Mononuclear cell (primary cell): ENCODE measurements around the gene EYA4. TPM values are rescaled to one million over a fixed set of nuclear protein-coding genes. Genes with fewer than 3 reads are reported as not detected.

Source experiments
- H3K27me3 ChIP-seq: 2 replicates; pipeline ENCODE4 v1.6.0; 2011; ENCODE audit warnings: low read length, control low read depth; ENCODE audit not compliant: insufficient read depth
- H3K4me1 ChIP-seq: 2 replicates; pipeline ENCODE4 v1.5.1; 2011; ENCODE audit warnings: mild to moderate bottlenecking, low read length, control low read depth; ENCODE audit not compliant: insufficient read depth
- H3K4me3 ChIP-seq: 2 replicates; pipeline ENCODE4 v1.5.1; 2011; ENCODE audit warnings: mild to moderate bottlenecking, low read length, moderate library complexity
- H3K9me3 ChIP-seq: 2 replicates; pipeline ENCODE4 v1.5.1; 2011; ENCODE audit warnings: low read depth, mild to moderate bottlenecking, control low read depth, low read length
- total RNA-seq: library from RNA; depleted of rRNA; stranded (reverse); fragments of >200 nt; gene quantifications from one replicate; pipeline ENCODE4 v1.2.3, GENCODE V29; 2012

The EYA4 gene
- total RNA-seq, 1 donor: not detected

GRCh38 chr6:133257545-133258105 lies 16.5 kb downstream of the EYA4 start:
- Histone ChIP-seq H3K4me3 (no peak overlapping the region), H3K4me1 (no peaks in the 10 kb centered on the region), H3K9me3 (no peaks in the 10 kb centered on the region), H3K27me3 (no peaks in the 10 kb centered on the region)

- Histone ChIP-seq H3K4me1 (no peaks in the 10 kb centered on the region), H3K9me3 (no peaks in the 10 kb centered on the region), H3K27me3 (no peaks in the 10 kb centered on the region), H3K4me3 (no peak overlapping the region)
Observed at GRCh38 chr6:133259561-133259960, 18.4 kb downstream of the EYA4 start.

GRCh38 chr6:133262804-133263203 lies 21.6 kb downstream of the EYA4 start:
- Histone ChIP-seq H3K27me3 (no peaks in the 10 kb centered on the region), H3K9me3 (no peaks in the 10 kb centered on the region), H3K4me3 (no peak overlapping the region), H3K4me1 (no peaks in the 10 kb centered on the region)

GRCh38 chr6:133265066-133265465 lies 23.9 kb downstream of the EYA4 start:
- peaks cover 3% of the 10 kb centered on the region for H3K27me3 ChIP-seq
- H3K4me3 ChIP-seq: no peak overlapping the region
- no peaks in the 10 kb centered on the region for H3K9me3 ChIP-seq
- no peaks in the 10 kb centered on the region for H3K4me1 ChIP-seq

GRCh38 chr6:133266186-133266585 lies 25.0 kb downstream of the EYA4 start:
- Histone ChIP-seq H3K27me3 (peaks cover 3% of the 10 kb centered on the region), H3K4me3 (no peak overlapping the region), H3K9me3 (no peaks in the 10 kb centered on the region), H3K4me1 (no peaks in the 10 kb centered on the region)

GRCh38 chr6:133268621-133269020 lies 27.5 kb downstream of the EYA4 start:
- no peaks in the 10 kb centered on the region for H3K4me1 ChIP-seq
- no peak overlapping the region for H3K4me3 ChIP-seq
- peaks cover 3% of the 10 kb centered on the region for H3K27me3 ChIP-seq
- H3K9me3 ChIP-seq: no peaks in the 10 kb centered on the region

GRCh38 chr6:133274813-133275212 lies 33.7 kb downstream of the EYA4 start:
- Histone ChIP-seq H3K4me3 (no peak overlapping the region), H3K27me3 (no peaks in the 10 kb centered on the region), H3K4me1 (no peaks in the 10 kb centered on the region), H3K9me3 (no peaks in the 10 kb centered on the region)

GRCh38 chr6:133275213-133275612 lies 34.1 kb downstream of the EYA4 start:
- Histone ChIP-seq H3K4me1 (no peaks in the 10 kb centered on the region), H3K4me3 (no peak overlapping the region), H3K9me3 (no peaks in the 10 kb centered on the region), H3K27me3 (no peaks in the 10 kb centered on the region)

- H3K27me3 ChIP-seq: no peaks in the 10 kb centered on the region
- H3K4me1 ChIP-seq: no peaks in the 10 kb centered on the region
- no peak overlapping the region for H3K4me3 ChIP-seq
Observed at GRCh38 chr6:133277228-133277899, 36.2 kb downstream of the EYA4 start.

GRCh38 chr6:133277900-133278545 lies 36.9 kb downstream of the EYA4 start:
- H3K4me3 ChIP-seq: no peak overlapping the region
- no peaks in the 10 kb centered on the region for H3K4me1 ChIP-seq
- no peaks in the 10 kb centered on the region for H3K27me3 ChIP-seq
- H3K9me3 ChIP-seq: no peaks in the 10 kb centered on the region

More at GRCh38 chr6:133277228-133277899, 36.2 kb downstream of the EYA4 start:
- no peaks in the 10 kb centered on the region for H3K9me3 ChIP-seq

- Histone ChIP-seq H3K27me3 (no peaks in the 10 kb centered on the region), H3K4me1 (no peaks in the 10 kb centered on the region), H3K4me3 (no peak overlapping the region), H3K9me3 (no peaks in the 10 kb centered on the region)
Observed at GRCh38 chr6:133286765-133287164, 45.6 kb downstream of the EYA4 start.

GRCh38 chr6:133288662-133289061 lies 47.5 kb downstream of the EYA4 start:
- Histone ChIP-seq H3K9me3 (no peaks in the 10 kb centered on the region), H3K4me3 (no peak overlapping the region)

GRCh38 chr6:133289733-133290306 lies 48.7 kb downstream of the EYA4 start:
- Histone ChIP-seq H3K4me3 (no peak overlapping the region), H3K9me3 (no peaks in the 10 kb centered on the region), H3K4me1 (no peaks in the 10 kb centered on the region), H3K27me3 (no peaks in the 10 kb centered on the region)

More at GRCh38 chr6:133288662-133289061, 47.5 kb downstream of the EYA4 start:
- no peaks in the 10 kb centered on the region for H3K27me3 ChIP-seq
- H3K4me1 ChIP-seq: no peaks in the 10 kb centered on the region

- Histone ChIP-seq H3K4me3 (no peak overlapping the region), H3K4me1 (no peaks in the 10 kb centered on the region), H3K27me3 (no peaks in the 10 kb centered on the region), H3K9me3 (no peaks in the 10 kb centered on the region)
Observed at GRCh38 chr6:133290930-133291329, 49.8 kb downstream of the EYA4 start.

GRCh38 chr6:133291671-133292070 lies 50.5 kb downstream of the EYA4 start:
- no peaks in the 10 kb centered on the region for H3K4me1 ChIP-seq
- H3K4me3 ChIP-seq: no peak overlapping the region
- no peaks in the 10 kb centered on the region for H3K9me3 ChIP-seq
- no peaks in the 10 kb centered on the region for H3K27me3 ChIP-seq
